ENCODE data around the gene MYO18A. TPM values are rescaled to one million over a fixed set of nuclear protein-coding genes. Genes with fewer than 3 reads are reported as not detected.

Gene MYO18A
- polyA plus RNA-seq, 1 donor, result 292 TPM

GRCh38 chr17:29078183-29079045 is 101.8 kb downstream of the MYO18A start:
- DNase-seq (ENCODE audit: low read depth), result no peak

- DNase-seq (ENCODE audit: low read depth), result no peak
These were observed 102.9 kb downstream of the MYO18A start for GRCh38 chr17:29077320-29077719.

GRCh38 chr17:29076722-29077121 is 103.5 kb downstream of the MYO18A start:
- no peak for DNase-seq (ENCODE audit: low read depth)

GRCh38 chr17:29076087-29076486 is 104.1 kb downstream of the MYO18A start:
- no peak for DNase-seq (ENCODE audit: low read depth)

GRCh38 chr17:29074488-29074887 is 105.7 kb downstream of the MYO18A start:
- DNase-seq (ENCODE audit: low read depth), result no peak

GRCh38 chr17:29073520-29073919 is 106.7 kb downstream of the MYO18A start:
- DNase-seq (ENCODE audit: low read depth), result no peak

GRCh38 chr17:29073045-29073444 is 107.2 kb downstream of the MYO18A start:
- DNase-seq (ENCODE audit: low read depth), result no peak

GRCh38 chr17:29071303-29071702 is 108.9 kb downstream of the MYO18A start:
- no peak for DNase-seq (ENCODE audit: low read depth)

- DNase-seq (ENCODE audit: low read depth), result no peak
These were observed 109.4 kb downstream of the MYO18A start for GRCh38 chr17:29070781-29071180.

GRCh38 chr17:29070308-29070707 is 109.9 kb downstream of the MYO18A start:
- no peak for DNase-seq (ENCODE audit: low read depth)

GRCh38 chr17:29069526-29070041 is 110.6 kb downstream of the MYO18A start:
- no peak for DNase-seq (ENCODE audit: low read depth)

- no peak for DNase-seq (ENCODE audit: low read depth)
These were observed 111.4 kb downstream of the MYO18A start for GRCh38 chr17:29068818-29069217.

GRCh38 chr17:29066606-29067005 is 113.6 kb downstream of the MYO18A start:
- no peak for DNase-seq (ENCODE audit: low read depth)

- no peak for DNase-seq (ENCODE audit: low read depth)
These were observed 114.2 kb downstream of the MYO18A start for GRCh38 chr17:29066047-29066446.

- DNase-seq (ENCODE audit: low read depth), result no peak
These were observed 116.2 kb downstream of the MYO18A start for GRCh38 chr17:29063992-29064391.

- no peak for DNase-seq (ENCODE audit: low read depth)
These were observed 118.0 kb downstream of the MYO18A start for GRCh38 chr17:29062215-29062614.

GRCh38 chr17:29061036-29061435 is 119.2 kb downstream of the MYO18A start:
- no peak for DNase-seq (ENCODE audit: low read depth)

GRCh38 chr17:29060475-29060874 is 119.7 kb downstream of the MYO18A start:
- no peak for DNase-seq (ENCODE audit: low read depth)

GRCh38 chr17:29059281-29059680 is 120.9 kb downstream of the MYO18A start:
- no peak for DNase-seq (ENCODE audit: low read depth)

GRCh38 chr17:29058391-29058790 is 121.8 kb downstream of the MYO18A start:
- DNase-seq (ENCODE audit: low read depth), result no peak

GRCh38 chr17:29057361-29057760 is 122.8 kb downstream of the MYO18A start:
- no peak for DNase-seq (ENCODE audit: low read depth)

GRCh38 chr17:29054835-29055234 is 125.4 kb downstream of the MYO18A start:
- no peak for DNase-seq (ENCODE audit: low read depth)

- DNase-seq (ENCODE audit: low read depth), result no peak
These were observed 128.5 kb downstream of the MYO18A start for GRCh38 chr17:29051731-29052130.

Data from forelimb muscle (tissue), 1 donor.